Activated CD4-positive, CD25-positive, alpha-beta regulatory T cell treated with anti-CD3 and anti-CD28 coated beads, Interleukin-2, amount 50 U/mL, for 72 hours (primary cell): Measurements from ENCODE around the gene SLC4A7.
"Not testable (repeated sequence)": the region's sequence is repeated elsewhere in the genome, so short reads cannot be mapped to it uniquely, and the experiment has no call there.

Experiments
- DNase-seq: peaks from one replicate; pipeline ENCODE4 v3.0.0; 2021

The SLC4A7 gene

GRCh38 chr3:27426926-27427325 is 57.3 kb downstream of the SLC4A7 start:
- no peak for DNase-seq

GRCh38 chr3:27425896-27426565 is 58.2 kb downstream of the SLC4A7 start:
- DNase-seq = no peak

- not testable (repeated sequence) for DNase-seq
Measured at GRCh38 chr3:27424812-27425521, 59.2 kb downstream of the SLC4A7 start.

GRCh38 chr3:27423463-27423862 is 60.7 kb downstream of the SLC4A7 start:
- no peak for DNase-seq

GRCh38 chr3:27422617-27423016 is 61.6 kb downstream of the SLC4A7 start:
- DNase-seq = no peak

GRCh38 chr3:27415202-27415601 is 69.0 kb downstream of the SLC4A7 start:
- DNase-seq = no peak

GRCh38 chr3:27392950-27393679 is 91.1 kb downstream of the SLC4A7 start:
- no peak for DNase-seq

- not testable (repeated sequence) for DNase-seq
Measured at GRCh38 chr3:27392414-27392813, 91.8 kb downstream of the SLC4A7 start.

- DNase-seq = no peak
Measured at GRCh38 chr3:27391796-27392195, 92.4 kb downstream of the SLC4A7 start.

- DNase-seq = no peak
Measured at GRCh38 chr3:27387625-27388024, 96.6 kb downstream of the SLC4A7 start.

GRCh38 chr3:27385504-27385903 is 98.7 kb downstream of the SLC4A7 start:
- DNase-seq = no peak

- no peak for DNase-seq
Measured at GRCh38 chr3:27384191-27384590, 100.0 kb downstream of the SLC4A7 start.

GRCh38 chr3:27380433-27381357 is 103.5 kb downstream of the SLC4A7 start:
- DNase-seq = no peak

GRCh38 chr3:27378331-27378730 is 105.9 kb downstream of the SLC4A7 start:
- DNase-seq = no peak

GRCh38 chr3:27376109-27376772 is 107.9 kb downstream of the SLC4A7 start:
- no peak for DNase-seq

GRCh38 chr3:27368831-27369607 is 115.2 kb downstream of the SLC4A7 start, which contains the start of gene NEK10:
NEK10 (minus strand) TSS chr3:27369383; CDS start chr3:27352882, 16,501 bp downstream.
- DNase-seq = peak; percentile 88

- no peak for DNase-seq
Measured at GRCh38 chr3:27366062-27366591, 118.1 kb downstream of the SLC4A7 start.

- no peak for DNase-seq
Measured at GRCh38 chr3:27360113-27361078, 123.8 kb downstream of the SLC4A7 start.

- DNase-seq = no peak
Measured at GRCh38 chr3:27358372-27358771, 125.8 kb downstream of the SLC4A7 start.
